ENCODE data around the gene FOXF1. TPM values are rescaled to one million over a fixed set of nuclear protein-coding genes. Genes with fewer than 3 reads are reported as not detected.
A peak's percentile ranks its signal among the peaks of the same experiment; 100 is the strongest.

FOXF1 gene
- total and polyA plus RNA-seq, 9 donors: 0.22 to 1.5 (median 0.45) TPM

GRCh38 chr16:86562356-86562755 is 52.0 kb downstream of the FOXF1 start:
- Histone ChIP-seq H3K27ac (no peak overlapping the region), H3K4me3 (no peak overlapping the region), H3K27me3 (no peaks in the 10 kb centered on the region), H3K36me3 (no peaks in the 10 kb centered on the region), H3K4me1 (ENCODE audit: insufficient read depth) (peaks cover 4% of the 10 kb centered on the region), H3K9me3 (no peaks in the 10 kb centered on the region)
- no peak for DNase-seq
- intact Hi-C loops (cut with DNase I): loop anchor here in 1 of 4 donors (10.0 kb wide), 2 partner anchors 492 to 712 kb away; no protein-coding TSS in a partner anchor
- WGBS, 3 donors: 79 to 88% (median 81%) methylated on average over 6 of the region's 6 CpGs
- TF ChIP-seq POLR2A (IDR thresholded peaks at IDR 0.05) (no peak), EP300 (IDR thresholded peaks at IDR 0.05) (no peak)
- TF ChIP-seq, protein P1, sequence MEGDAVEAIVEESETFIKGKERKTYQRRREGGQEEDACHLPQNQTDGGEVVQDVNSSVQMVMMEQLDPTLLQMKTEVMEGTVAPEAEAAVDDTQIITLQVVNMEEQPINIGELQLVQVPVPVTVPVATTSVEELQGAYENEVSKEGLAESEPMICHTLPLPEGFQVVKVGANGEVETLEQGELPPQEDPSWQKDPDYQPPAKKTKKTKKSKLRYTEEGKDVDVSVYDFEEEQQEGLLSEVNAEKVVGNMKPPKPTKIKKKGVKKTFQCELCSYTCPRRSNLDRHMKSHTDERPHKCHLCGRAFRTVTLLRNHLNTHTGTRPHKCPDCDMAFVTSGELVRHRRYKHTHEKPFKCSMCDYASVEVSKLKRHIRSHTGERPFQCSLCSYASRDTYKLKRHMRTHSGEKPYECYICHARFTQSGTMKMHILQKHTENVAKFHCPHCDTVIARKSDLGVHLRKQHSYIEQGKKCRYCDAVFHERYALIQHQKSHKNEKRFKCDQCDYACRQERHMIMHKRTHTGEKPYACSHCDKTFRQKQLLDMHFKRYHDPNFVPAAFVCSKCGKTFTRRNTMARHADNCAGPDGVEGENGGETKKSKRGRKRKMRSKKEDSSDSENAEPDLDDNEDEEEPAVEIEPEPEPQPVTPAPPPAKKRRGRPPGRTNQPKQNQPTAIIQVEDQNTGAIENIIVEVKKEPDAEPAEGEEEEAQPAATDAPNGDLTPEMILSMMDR (IDR thresholded peaks at IDR 0.05): no peak

- WGBS, 3 donors: 1% methylated on average over 41 of the region's 41 CpGs
- H3K27ac ChIP-seq: no peak overlapping the region
- no peaks in the 10 kb centered on the region for H3K27me3 ChIP-seq
- intact Hi-C loops (cut with DNase I): loop anchor here in 2 of 4 donors (2.0 to 10.0 kb wide), 3 partner anchors 491 to 715 kb away; no protein-coding TSS in a partner anchor
- no peaks in the 10 kb centered on the region for H3K36me3 ChIP-seq
- peak; percentile 74 to 93 (median 86) for DNase-seq
- no peaks in the 10 kb centered on the region for H3K9me3 ChIP-seq
- TF ChIP-seq, protein P1 (IDR thresholded peaks at IDR 0.05): peak; percentile 98
- TF ChIP-seq EP300 (IDR thresholded peaks at IDR 0.05) (no peak), POLR2A (IDR thresholded peaks at IDR 0.05) (no peak)
- peaks cover 4% of the 10 kb centered on the region for H3K4me1 ChIP-seq (ENCODE audit: insufficient read depth)
- H3K4me3 ChIP-seq: peak overlapping the region; percentile 9
Observed at GRCh38 chr16:86563469-86564345, 53.4 kb downstream of the FOXF1 start.

Other genes starting within 250 kb of the FOXF1 start
- 10 to 100 TPM; 12.4 to 24.9 (median 22.5) TPM for gene MTHFSD, start 44.7 kb downstream of the FOXF1 start, total RNA-seq
- 10 to 100 TPM; 11.0 to 16.5 TPM for gene MTHFSD, start 44.7 kb downstream of the FOXF1 start, polyA plus RNA-seq
- 1 to 10 TPM in 1 of 7 donors, under 1 TPM in 6; 0.10 to 1.3 (median 0.35) TPM for gene FOXC2, start 56.3 kb downstream of the FOXF1 start, total RNA-seq
- 1 to 10 TPM in 1 of 2 donors, under 1 TPM in 1; 0.47 to 2.5 TPM for gene FOXC2, start 56.3 kb downstream of the FOXF1 start, polyA plus RNA-seq
- under 1 TPM in 6 of 7 donors, not detected in 1; 0.10 to 0.51 (median 0.34) TPM for gene FOXL1, start 68.0 kb downstream of the FOXF1 start, total RNA-seq
- 1 to 10 TPM in 1 of 2 donors, under 1 TPM in 1; 0.51 to 1.3 TPM for gene FOXL1, start 68.0 kb downstream of the FOXF1 start, polyA plus RNA-seq